Karpas-422 (cell line): ENCODE measurements around the gene CDCA7L. TPM values are rescaled to one million over a fixed set of nuclear protein-coding genes. Genes with fewer than 3 reads are reported as not detected.
"Not testable (repeated sequence)": the region's sequence is repeated elsewhere in the genome, so short reads cannot be mapped to it uniquely, and the experiment has no call there.

Experiments
- DNase-seq: peaks from one replicate; pipeline ENCODE4 v3.0.0-alpha.2; 2015
- H2AFZ ChIP-seq: fragments of 200-600 bp; sonication (generic); 2 replicates; pipeline ENCODE4 v1.6.1; 2014; ENCODE audit warnings: antibody characterized with exemption, low read length, mixed read lengths
- H3K27ac ChIP-seq: fragments of 200-600 bp; sonication (generic); 2 replicates; pipeline ENCODE4 v1.5.1; 2014; ENCODE audit warnings: mild to moderate bottlenecking, low read length, moderate library complexity
- H3K27me3 ChIP-seq: fragments of 200-600 bp; sonication (generic); 2 replicates; pipeline ENCODE4 v1.6.1; 2014; ENCODE audit warnings: low read length, mixed read lengths
- H3K36me3 ChIP-seq: fragments of 200-600 bp; sonication (generic); 2 replicates; pipeline ENCODE4 v1.6.1; 2014; ENCODE audit warnings: low read length, mixed read lengths; ENCODE audit not compliant: insufficient read depth
- H3K4me1 ChIP-seq: fragments of 200-600 bp; sonication (generic); 2 replicates; pipeline ENCODE4 v1.6.1; 2014; ENCODE audit warnings: mild to moderate bottlenecking, low read length, mixed read lengths
- H3K4me2 ChIP-seq: fragments of 200-600 bp; sonication (generic); 2 replicates; pipeline ENCODE4 v1.6.1; 2014; ENCODE audit warnings: low read length, low read depth, mild to moderate bottlenecking; ENCODE audit not compliant: poor library complexity, severe bottlenecking
- H3K4me3 ChIP-seq: fragments of 200-600 bp; sonication (generic); 2 replicates; pipeline ENCODE4 v1.5.1; 2014; ENCODE audit warnings: mild to moderate bottlenecking, antibody characterized with exemption, low read length, mixed read lengths
- H3K79me2 ChIP-seq: fragments of 200-600 bp; sonication (generic); 2 replicates; pipeline ENCODE4 v1.6.1; 2014; ENCODE audit warnings: mild to moderate bottlenecking, low read length, mixed read lengths
- H3K9ac ChIP-seq: fragments of 200-600 bp; sonication (generic); 2 replicates; pipeline ENCODE4 v1.6.0; 2014; ENCODE audit warnings: low read length
- H3K9me2 ChIP-seq: fragments of 200-600 bp; sonication (generic), shearing (Covaris generic); replicated peaks from 2 replicates; pipeline ENCODE4 v1.6.0; 2014; ENCODE audit warnings: mild to moderate bottlenecking, low read length, moderate library complexity; ENCODE audit not compliant: insufficient read depth
- H3K9me3 ChIP-seq: fragments of 300-700, 200-600 bp; sonication (generic); 2 replicates; pipeline ENCODE4 v1.6.1; 2014; ENCODE audit warnings: low read length, mixed read lengths
- H4K20me1 ChIP-seq: fragments of 200-600 bp; sonication (generic); 2 replicates; pipeline ENCODE4 v1.6.1; 2014; ENCODE audit warnings: mild to moderate bottlenecking, antibody characterized with exemption, low read length, low read depth; ENCODE audit not compliant: insufficient read depth
- total RNA-seq: library from RNA; depleted of rRNA; stranded (reverse); fragments of >200 nt; shearing (Covaris generic); gene quantifications from 2 replicates; pipeline ENCODE4 v1.2.3, GENCODE V29; 2014; ENCODE audit warnings: low replicate concordance

CDCA7L gene
- total RNA-seq, 1 experiment from 2014 or later = 278 TPM

GRCh38 chr7:21941611-21942141, 4.0 kb downstream of the CDCA7L start:
- H3K9me2 ChIP-seq = no peaks in the 10 kb centered on the region
- no peaks in the 10 kb centered on the region for H3K27me3 ChIP-seq
- H3K9ac ChIP-seq = peak overlapping the region; percentile 89
- no peaks in the 10 kb centered on the region for H3K9me3 ChIP-seq
- H3K79me2 ChIP-seq = peaks cover 86% of the 10 kb centered on the region
- peak overlapping the region; percentile 95 for H3K27ac ChIP-seq
- peak overlapping the region; percentile 88 for H3K4me3 ChIP-seq
- peak; percentile 87 for DNase-seq
- H2AFZ ChIP-seq = no peak overlapping the region
- H4K20me1 ChIP-seq = 0 out of 2 replicates have a peak, but pooled peaks cover 4% of the 10 kb centered on the region
- H3K4me1 ChIP-seq = peaks cover 74% of the 10 kb centered on the region
- peaks cover 48% of the 10 kb centered on the region for H3K36me3 ChIP-seq
- peak overlapping the region; percentile 94 for H3K4me2 ChIP-seq

- no peak overlapping the region for H2AFZ ChIP-seq
- H3K4me3 ChIP-seq = peak overlapping the region; percentile 13; the same call in 1 of the 2 replicates
- no peaks in the 10 kb centered on the region for H3K27me3 ChIP-seq
- peak overlapping the region; percentile 95 for H3K27ac ChIP-seq
- no peaks in the 10 kb centered on the region for H3K9me2 ChIP-seq
- no peaks in the 10 kb centered on the region; the same call in 1 of the 2 replicates for H3K9me3 ChIP-seq
- peak overlapping the region; percentile 94 for H3K4me2 ChIP-seq
- H3K79me2 ChIP-seq = peaks cover 100% of the 10 kb centered on the region
- H3K4me1 ChIP-seq = peaks cover 75% of the 10 kb centered on the region
- peak; percentile 41 for DNase-seq
- 0 out of 2 replicates have a peak, but pooled peaks cover 4% of the 10 kb centered on the region for H4K20me1 ChIP-seq
- H3K36me3 ChIP-seq = peaks cover 63% of the 10 kb centered on the region
- peak overlapping the region; percentile 13; the same call in 1 of the 2 replicates for H3K9ac ChIP-seq
These were observed 5.8 kb downstream of the CDCA7L start for GRCh38 chr7:21939858-21940372.

GRCh38 chr7:21939136-21939857, 6.4 kb downstream of the CDCA7L start:
- no peaks in the 10 kb centered on the region for H3K27me3 ChIP-seq
- H3K27ac ChIP-seq = peak overlapping the region; percentile 95
- DNase-seq = peak; percentile 41
- no peaks in the 10 kb centered on the region for H3K9me2 ChIP-seq
- H3K9me3 ChIP-seq = no peaks in the 10 kb centered on the region; the same call in 1 of the 2 replicates
- H3K79me2 ChIP-seq = peaks cover 100% of the 10 kb centered on the region
- H3K36me3 ChIP-seq = peaks cover 70% of the 10 kb centered on the region
- peak overlapping the region; percentile 94 for H3K4me2 ChIP-seq
- H3K4me1 ChIP-seq = peaks cover 80% of the 10 kb centered on the region
- 0 out of 2 replicates have a peak, but pooled peaks cover 4% of the 10 kb centered on the region for H4K20me1 ChIP-seq
- H3K9ac ChIP-seq = peak overlapping the region; percentile 13; the same call in 1 of the 2 replicates
- peak overlapping the region; percentile 13; the same call in 1 of the 2 replicates for H3K4me3 ChIP-seq
- H2AFZ ChIP-seq = no peak overlapping the region

GRCh38 chr7:21938463-21938862, 7.2 kb downstream of the CDCA7L start:
- Histone ChIP-seq H3K79me2 (peaks cover 100% of the 10 kb centered on the region), H3K9me2 (no peaks in the 10 kb centered on the region), H3K4me2 (peak overlapping the region; percentile 94), H3K36me3 (peaks cover 78% of the 10 kb centered on the region), H3K4me3 (no peak overlapping the region), H3K27ac (peak overlapping the region; percentile 95), H3K9me3 (no peaks in the 10 kb centered on the region; the same call in 1 of the 2 replicates), H4K20me1 (0 out of 2 replicates have a peak, but pooled peaks cover 1% of the 10 kb centered on the region), H2AFZ (no peak overlapping the region), H3K4me1 (peaks cover 74% of the 10 kb centered on the region), H3K27me3 (no peaks in the 10 kb centered on the region), H3K9ac (no peak overlapping the region)
- DNase-seq = no peak

- no peaks in the 10 kb centered on the region; the same call in 1 of the 2 replicates for H3K9me3 ChIP-seq
- peak; percentile 40 for DNase-seq
- H3K36me3 ChIP-seq = peaks cover 73% of the 10 kb centered on the region
- peaks cover 38% of the 10 kb centered on the region for H3K4me1 ChIP-seq
- H3K79me2 ChIP-seq = peaks cover 100% of the 10 kb centered on the region
- no peaks in the 10 kb centered on the region for H4K20me1 ChIP-seq
- H2AFZ ChIP-seq = no peak overlapping the region
- H3K9ac ChIP-seq = no peak overlapping the region
- H3K4me2 ChIP-seq = peak overlapping the region; percentile 8
- H3K4me3 ChIP-seq = peak overlapping the region; percentile 4; the same call in 1 of the 2 replicates
- H3K27ac ChIP-seq = peak overlapping the region; percentile 61
- H3K27me3 ChIP-seq = no peaks in the 10 kb centered on the region
- H3K9me2 ChIP-seq = no peaks in the 10 kb centered on the region
These were observed 10.9 kb downstream of the CDCA7L start for GRCh38 chr7:21934808-21935207.

- H3K4me3 ChIP-seq, H2AFZ ChIP-seq, H3K27me3 ChIP-seq, DNase-seq, H3K27ac ChIP-seq, H3K9ac ChIP-seq, H4K20me1 ChIP-seq, H3K9me2 ChIP-seq, H3K9me3 ChIP-seq, H3K4me2 ChIP-seq: not testable (repeated sequence)
- Histone ChIP-seq H3K4me1 (peaks cover 22% of the 10 kb centered on the region), H3K36me3 (peaks cover 58% of the 10 kb centered on the region), H3K79me2 (peaks cover 100% of the 10 kb centered on the region)
These were observed 12.4 kb downstream of the CDCA7L start for GRCh38 chr7:21933293-21933692.

GRCh38 chr7:21927693-21928092, 18.0 kb downstream of the CDCA7L start:
- no peaks in the 10 kb centered on the region for H3K9me2 ChIP-seq
- peaks cover 49% of the 10 kb centered on the region for H3K4me1 ChIP-seq
- H3K9ac ChIP-seq = no peak overlapping the region
- H3K79me2 ChIP-seq = peaks cover 100% of the 10 kb centered on the region
- H3K27me3 ChIP-seq = no peaks in the 10 kb centered on the region
- peaks cover 5% of the 10 kb centered on the region; the same call in 1 of the 2 replicates for H4K20me1 ChIP-seq
- H2AFZ ChIP-seq = no peak overlapping the region
- H3K4me2 ChIP-seq = no peak overlapping the region
- no peak for DNase-seq
- H3K36me3 ChIP-seq = peaks cover 28% of the 10 kb centered on the region
- peak overlapping the region; percentile 99 for H3K27ac ChIP-seq
- H3K9me3 ChIP-seq = no peaks in the 10 kb centered on the region
- no peak overlapping the region for H3K4me3 ChIP-seq

GRCh38 chr7:21926448-21926847, 19.3 kb downstream of the CDCA7L start:
- H3K79me2 ChIP-seq = peaks cover 100% of the 10 kb centered on the region

More at GRCh38 chr7:21926448-21926847, 19.3 kb downstream of the CDCA7L start:
- DNase-seq = no peak
- peaks cover 5% of the 10 kb centered on the region; the same call in 1 of the 2 replicates for H4K20me1 ChIP-seq
- peak overlapping the region; percentile 99 for H3K27ac ChIP-seq
- H3K9me3 ChIP-seq = no peaks in the 10 kb centered on the region
- no peaks in the 10 kb centered on the region for H3K27me3 ChIP-seq
- no peak overlapping the region for H3K4me3 ChIP-seq
- H3K36me3 ChIP-seq = peaks cover 23% of the 10 kb centered on the region
- H3K4me2 ChIP-seq = no peak overlapping the region
- H3K4me1 ChIP-seq = peaks cover 61% of the 10 kb centered on the region
- no peaks in the 10 kb centered on the region for H3K9me2 ChIP-seq
- H2AFZ ChIP-seq = no peak overlapping the region
- no peak overlapping the region for H3K9ac ChIP-seq
